ENCODE measurements around the gene SIAE. TPM values are rescaled to one million over a fixed set of nuclear protein-coding genes. Genes with fewer than 3 reads are reported as not detected.

Gene SIAE
- total and polyA plus RNA-seq, 4 donors: 6.4 to 33.9 (median 11.3) TPM

- H3K36me3 ChIP-seq (ENCODE audit: control insufficient read depth in 4 of 4, insufficient read depth in 3 of 4, low read depth in 1 of 4, low read length in 3 of 4): peaks cover 0 to 6% (median 2%) of the 10 kb centered on the region in 4 donors
- no peak for DNase-seq (ENCODE audit: low spot score)
- no peak for TF ChIP-seq EGR1 (IDR thresholded peaks at IDR 0.05; ENCODE audit: low read depth in 2 of 2)
- no peak for TF ChIP-seq FOXA2 (IDR thresholded peaks at IDR 0.05)
- TF ChIP-seq ZBTB33 (IDR thresholded peaks at IDR 0.05): no peak
- TF ChIP-seq TAF1 (conservative IDR thresholded peaks at IDR 0.05): no peak
- TF ChIP-seq CTCF (IDR thresholded peaks at IDR 0.05; ENCODE audit: low read depth, low read length, missing input control): no peak
- TF ChIP-seq SP1 (IDR thresholded peaks at IDR 0.05): no peak
- no peak for TF ChIP-seq MAX (IDR thresholded peaks at IDR 0.05)
- TF ChIP-seq GABPA (IDR thresholded peaks at IDR 0.05 in 1 of 2, conservative IDR thresholded peaks at IDR 0.05 in 1 of 2): no peak
- TF ChIP-seq FOXA1 (IDR thresholded peaks at IDR 0.05): no peak
- no peak for TF ChIP-seq RAD21 (IDR thresholded peaks at IDR 0.05)
- no peak for TF ChIP-seq REST (IDR thresholded peaks at IDR 0.05)
Observed at GRCh38 chr11:124662106-124662505, 11.4 kb downstream of the SIAE start.

GRCh38 chr11:124661553-124661952 lies 12.0 kb downstream of the SIAE start:
- no peak overlapping the region for H3K9ac ChIP-seq (ENCODE audit: low read depth in 1 of 2, low read length in 2 of 2)
- DNase-seq (ENCODE audit: low spot score): no peak
- no peak for TF ChIP-seq FOXA1 (IDR thresholded peaks at IDR 0.05)
- TF ChIP-seq REST (IDR thresholded peaks at IDR 0.05): no peak
- TF ChIP-seq HNF4G (IDR thresholded peaks at IDR 0.05): no peak
- TF ChIP-seq ATF3 (IDR thresholded peaks at IDR 0.05): no peak
- no peak for TF ChIP-seq GABPA (IDR thresholded peaks at IDR 0.05 in 1 of 2, conservative IDR thresholded peaks at IDR 0.05 in 1 of 2)
- no peak for TF ChIP-seq FOXA2 (IDR thresholded peaks at IDR 0.05)
- TF ChIP-seq HNF4A (conservative IDR thresholded peaks at IDR 0.05): no peak
- no peak for TF ChIP-seq SP1 (IDR thresholded peaks at IDR 0.05)
- no peak for TF ChIP-seq RAD21 (IDR thresholded peaks at IDR 0.05)
- TF ChIP-seq ZBTB33 (IDR thresholded peaks at IDR 0.05): no peak
- TF ChIP-seq RXRA (IDR thresholded peaks at IDR 0.05): no peak
- TF ChIP-seq NR2F2 (IDR thresholded peaks at IDR 0.05): no peak
- no peak for TF ChIP-seq JUND (IDR thresholded peaks at IDR 0.05)
- TF ChIP-seq TAF1 (conservative IDR thresholded peaks at IDR 0.05): no peak
- TF ChIP-seq YY1 (IDR thresholded peaks at IDR 0.05): no peak
- TF ChIP-seq MAX (IDR thresholded peaks at IDR 0.05): no peak
- H3K36me3 ChIP-seq (ENCODE audit: control insufficient read depth in 4 of 4, insufficient read depth in 3 of 4, low read depth in 1 of 4, low read length in 3 of 4): peaks cover 0 to 6% (median 2%) of the 10 kb centered on the region in 4 donors
- H3K9me3 ChIP-seq (ENCODE audit: control insufficient read depth in 4 of 4, low read length in 3 of 4): no peaks in the 10 kb centered on the region
- H3K4me3 ChIP-seq (ENCODE audit: low read depth in 1 of 3, low read length in 3 of 3): no peak overlapping the region
- H3K27ac ChIP-seq (ENCODE audit: low read depth in 1 of 2, low read length in 2 of 2): no peak overlapping the region
- no peaks in the 10 kb centered on the region for H3K27me3 ChIP-seq (ENCODE audit: control insufficient read depth in 4 of 4, insufficient read depth in 4 of 4, low read length in 3 of 4)
- H3K4me1 ChIP-seq (ENCODE audit: control insufficient read depth in 4 of 4, insufficient read depth in 4 of 4, low read length in 3 of 4): no peaks in the 10 kb centered on the region

More at GRCh38 chr11:124662106-124662505, 11.4 kb downstream of the SIAE start:
- Histone ChIP-seq H3K27me3 (ENCODE audit: control insufficient read depth in 4 of 4, insufficient read depth in 4 of 4, low read length in 3 of 4) (no peaks in the 10 kb centered on the region), H3K4me1 (ENCODE audit: control insufficient read depth in 4 of 4, insufficient read depth in 4 of 4, low read length in 3 of 4) (no peaks in the 10 kb centered on the region), H3K9me3 (ENCODE audit: control insufficient read depth in 4 of 4, low read length in 3 of 4) (no peaks in the 10 kb centered on the region), H3K4me3 (ENCODE audit: low read depth in 1 of 3, low read length in 3 of 3) (no peak overlapping the region), H3K9ac (ENCODE audit: low read depth in 1 of 2, low read length in 2 of 2) (no peak overlapping the region), H3K27ac (ENCODE audit: low read depth in 1 of 2, low read length in 2 of 2) (no peak overlapping the region)
- WGBS: 91% methylated on average over 4 of the region's 4 CpGs
